ENCODE results near the gene CTNNBL1. TPM values are rescaled to one million over a fixed set of nuclear protein-coding genes. Genes with fewer than 3 reads are reported as not detected.

Gene CTNNBL1
- total and polyA plus RNA-seq, 2 experiments from 2014 or later: 36.3 to 68.7 TPM

DNA sequence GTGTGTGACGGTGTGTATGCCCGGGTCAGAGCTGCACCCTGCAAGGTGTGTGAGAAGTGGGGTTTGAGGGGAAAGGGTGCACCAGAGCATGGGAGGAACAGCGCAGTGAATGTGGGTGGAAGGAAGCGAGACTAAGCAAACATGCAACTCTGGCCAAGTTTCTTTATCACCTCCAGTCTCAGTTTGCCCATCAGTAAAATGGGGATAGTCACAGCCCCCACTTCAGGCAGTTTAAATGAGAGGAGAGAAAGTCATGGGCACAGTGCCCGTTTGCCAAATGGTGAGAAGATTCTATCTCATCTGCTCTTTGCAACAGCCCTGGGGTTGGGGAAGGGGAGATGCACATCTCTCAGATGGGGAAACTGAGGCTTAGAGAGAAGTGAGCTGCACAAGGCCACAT is 196.3 kb downstream of the CTNNBL1 start (continued):
- TF ChIP-seq, protein P1, sequence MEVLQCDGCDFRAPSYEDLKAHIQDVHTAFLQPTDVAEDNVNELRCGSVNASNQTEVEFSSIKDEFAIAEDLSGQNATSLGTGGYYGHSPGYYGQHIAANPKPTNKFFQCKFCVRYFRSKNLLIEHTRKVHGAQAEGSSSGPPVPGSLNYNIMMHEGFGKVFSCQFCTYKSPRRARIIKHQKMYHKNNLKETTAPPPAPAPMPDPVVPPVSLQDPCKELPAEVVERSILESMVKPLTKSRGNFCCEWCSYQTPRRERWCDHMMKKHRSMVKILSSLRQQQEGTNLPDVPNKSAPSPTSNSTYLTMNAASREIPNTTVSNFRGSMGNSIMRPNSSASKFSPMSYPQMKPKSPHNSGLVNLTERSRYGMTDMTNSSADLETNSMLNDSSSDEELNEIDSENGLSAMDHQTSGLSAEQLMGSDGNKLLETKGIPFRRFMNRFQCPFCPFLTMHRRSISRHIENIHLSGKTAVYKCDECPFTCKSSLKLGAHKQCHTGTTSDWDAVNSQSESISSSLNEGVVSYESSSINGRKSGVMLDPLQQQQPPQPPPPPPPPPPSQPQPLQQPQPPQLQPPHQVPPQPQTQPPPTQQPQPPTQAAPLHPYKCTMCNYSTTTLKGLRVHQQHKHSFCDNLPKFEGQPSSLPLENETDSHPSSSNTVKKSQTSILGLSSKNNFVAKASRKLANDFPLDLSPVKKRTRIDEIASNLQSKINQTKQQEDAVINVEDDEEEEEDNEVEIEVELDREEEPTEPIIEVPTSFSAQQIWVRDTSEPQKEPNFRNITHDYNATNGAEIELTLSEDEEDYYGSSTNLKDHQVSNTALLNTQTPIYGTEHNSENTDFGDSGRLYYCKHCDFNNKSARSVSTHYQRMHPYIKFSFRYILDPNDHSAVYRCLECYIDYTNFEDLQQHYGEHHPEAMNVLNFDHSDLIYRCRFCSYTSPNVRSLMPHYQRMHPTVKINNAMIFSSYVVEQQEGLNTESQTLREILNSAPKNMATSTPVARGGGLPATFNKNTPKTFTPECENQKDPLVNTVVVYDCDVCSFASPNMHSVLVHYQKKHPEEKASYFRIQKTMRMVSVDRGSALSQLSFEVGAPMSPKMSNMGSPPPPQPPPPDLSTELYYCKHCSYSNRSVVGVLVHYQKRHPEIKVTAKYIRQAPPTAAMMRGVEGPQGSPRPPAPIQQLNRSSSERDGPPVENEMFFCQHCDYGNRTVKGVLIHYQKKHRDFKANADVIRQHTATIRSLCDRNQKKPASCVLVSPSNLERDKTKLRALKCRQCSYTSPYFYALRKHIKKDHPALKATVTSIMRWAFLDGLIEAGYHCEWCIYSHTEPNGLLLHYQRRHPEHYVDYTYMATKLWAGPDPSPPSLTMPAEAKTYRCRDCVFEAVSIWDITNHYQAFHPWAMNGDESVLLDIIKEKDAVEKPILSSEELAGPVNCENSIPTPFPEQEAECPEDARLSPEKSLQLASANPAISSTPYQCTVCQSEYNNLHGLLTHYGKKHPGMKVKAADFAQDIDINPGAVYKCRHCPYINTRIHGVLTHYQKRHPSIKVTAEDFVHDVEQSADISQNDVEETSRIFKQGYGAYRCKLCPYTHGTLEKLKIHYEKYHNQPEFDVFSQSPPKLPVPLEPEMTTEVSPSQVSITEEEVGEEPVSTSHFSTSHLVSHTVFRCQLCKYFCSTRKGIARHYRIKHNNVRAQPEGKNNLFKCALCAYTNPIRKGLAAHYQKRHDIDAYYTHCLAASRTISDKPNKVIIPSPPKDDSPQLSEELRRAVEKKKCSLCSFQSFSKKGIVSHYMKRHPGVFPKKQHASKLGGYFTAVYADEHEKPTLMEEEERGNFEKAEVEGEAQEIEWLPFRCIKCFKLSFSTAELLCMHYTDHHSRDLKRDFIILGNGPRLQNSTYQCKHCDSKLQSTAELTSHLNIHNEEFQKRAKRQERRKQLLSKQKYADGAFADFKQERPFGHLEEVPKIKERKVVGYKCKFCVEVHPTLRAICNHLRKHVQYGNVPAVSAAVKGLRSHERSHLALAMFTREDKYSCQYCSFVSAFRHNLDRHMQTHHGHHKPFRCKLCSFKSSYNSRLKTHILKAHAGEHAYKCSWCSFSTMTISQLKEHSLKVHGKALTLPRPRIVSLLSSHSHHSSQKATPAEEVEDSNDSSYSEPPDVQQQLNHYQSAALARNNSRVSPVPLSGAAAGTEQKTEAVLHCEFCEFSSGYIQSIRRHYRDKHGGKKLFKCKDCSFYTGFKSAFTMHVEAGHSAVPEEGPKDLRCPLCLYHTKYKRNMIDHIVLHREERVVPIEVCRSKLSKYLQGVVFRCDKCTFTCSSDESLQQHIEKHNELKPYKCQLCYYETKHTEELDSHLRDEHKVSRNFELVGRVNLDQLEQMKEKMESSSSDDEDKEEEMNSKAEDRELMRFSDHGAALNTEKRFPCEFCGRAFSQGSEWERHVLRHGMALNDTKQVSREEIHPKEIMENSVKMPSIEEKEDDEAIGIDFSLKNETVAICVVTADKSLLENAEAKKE (CRISPR knock-in tag; IDR thresholded peaks at IDR 0.05): no peak
- no peak for TF ChIP-seq POLR2AphosphoS5 (IDR thresholded peaks at IDR 0.05; ENCODE audit: low read depth)
- TF ChIP-seq ZNF114 (CRISPR knock-in tag; IDR thresholded peaks at IDR 0.05): no peak
- no peak for TF ChIP-seq STAT1 (IDR thresholded peaks at IDR 0.05; ENCODE audit: unreplicated experiment)
- TF ChIP-seq, protein P2, sequence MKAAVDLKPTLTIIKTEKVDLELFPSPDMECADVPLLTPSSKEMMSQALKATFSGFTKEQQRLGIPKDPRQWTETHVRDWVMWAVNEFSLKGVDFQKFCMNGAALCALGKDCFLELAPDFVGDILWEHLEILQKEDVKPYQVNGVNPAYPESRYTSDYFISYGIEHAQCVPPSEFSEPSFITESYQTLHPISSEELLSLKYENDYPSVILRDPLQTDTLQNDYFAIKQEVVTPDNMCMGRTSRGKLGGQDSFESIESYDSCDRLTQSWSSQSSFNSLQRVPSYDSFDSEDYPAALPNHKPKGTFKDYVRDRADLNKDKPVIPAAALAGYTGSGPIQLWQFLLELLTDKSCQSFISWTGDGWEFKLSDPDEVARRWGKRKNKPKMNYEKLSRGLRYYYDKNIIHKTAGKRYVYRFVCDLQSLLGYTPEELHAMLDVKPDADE (IDR thresholded peaks at IDR 0.05): no peak
- TF ChIP-seq, protein P3, sequence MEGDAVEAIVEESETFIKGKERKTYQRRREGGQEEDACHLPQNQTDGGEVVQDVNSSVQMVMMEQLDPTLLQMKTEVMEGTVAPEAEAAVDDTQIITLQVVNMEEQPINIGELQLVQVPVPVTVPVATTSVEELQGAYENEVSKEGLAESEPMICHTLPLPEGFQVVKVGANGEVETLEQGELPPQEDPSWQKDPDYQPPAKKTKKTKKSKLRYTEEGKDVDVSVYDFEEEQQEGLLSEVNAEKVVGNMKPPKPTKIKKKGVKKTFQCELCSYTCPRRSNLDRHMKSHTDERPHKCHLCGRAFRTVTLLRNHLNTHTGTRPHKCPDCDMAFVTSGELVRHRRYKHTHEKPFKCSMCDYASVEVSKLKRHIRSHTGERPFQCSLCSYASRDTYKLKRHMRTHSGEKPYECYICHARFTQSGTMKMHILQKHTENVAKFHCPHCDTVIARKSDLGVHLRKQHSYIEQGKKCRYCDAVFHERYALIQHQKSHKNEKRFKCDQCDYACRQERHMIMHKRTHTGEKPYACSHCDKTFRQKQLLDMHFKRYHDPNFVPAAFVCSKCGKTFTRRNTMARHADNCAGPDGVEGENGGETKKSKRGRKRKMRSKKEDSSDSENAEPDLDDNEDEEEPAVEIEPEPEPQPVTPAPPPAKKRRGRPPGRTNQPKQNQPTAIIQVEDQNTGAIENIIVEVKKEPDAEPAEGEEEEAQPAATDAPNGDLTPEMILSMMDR (conservative IDR thresholded peaks at IDR 0.05; ENCODE audit: low read depth in 2 of 2): no peak

DNA sequence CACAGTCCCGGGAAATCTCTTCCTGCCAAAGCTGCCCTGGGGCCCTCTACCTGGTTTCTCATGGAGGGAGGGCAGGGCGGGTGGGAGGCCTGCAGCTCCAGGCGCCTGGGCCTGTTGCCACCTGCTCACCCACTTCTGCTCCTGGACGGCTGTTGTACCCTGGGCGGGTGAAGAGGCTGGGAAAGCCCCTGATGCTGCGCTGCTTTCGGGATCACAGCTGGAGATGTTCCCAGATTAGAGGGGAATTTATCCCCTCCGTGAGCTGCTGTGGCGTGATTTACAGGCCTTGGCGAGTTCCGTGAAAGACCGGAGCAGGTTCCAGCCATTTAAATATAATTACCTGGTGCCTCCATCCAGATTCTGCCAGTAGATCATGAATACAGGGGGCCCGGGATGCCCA is 196.8 kb downstream of the CTNNBL1 start:
- Mint-ChIP-seq H3K27ac (no peak overlapping the region), H3K9me3 (no peaks in the 10 kb centered on the region), H3K4me3 (no peak overlapping the region), H3K36me3 (ENCODE audit: low read depth) (no peaks in the 10 kb centered on the region; the same call in 2 of the 3 replicates), H3K27me3 (ENCODE audit: insufficient read depth, low read depth, poor library complexity) (peaks cover 6% of the 10 kb centered on the region), H3K4me1 (no peaks in the 10 kb centered on the region; the same call in 2 of the 3 replicates)
- DNase-seq (ENCODE audit: low spot score) (no peak), ATAC-seq (no peak)
- TF ChIP-seq EZH2phosphoT487 (IDR thresholded peaks at IDR 0.05; ENCODE audit: unreplicated experiment) (no peak), POLR2AphosphoS5 (IDR thresholded peaks at IDR 0.05; ENCODE audit: low read depth) (no peak)
- TF ChIP-seq, protein P4, sequence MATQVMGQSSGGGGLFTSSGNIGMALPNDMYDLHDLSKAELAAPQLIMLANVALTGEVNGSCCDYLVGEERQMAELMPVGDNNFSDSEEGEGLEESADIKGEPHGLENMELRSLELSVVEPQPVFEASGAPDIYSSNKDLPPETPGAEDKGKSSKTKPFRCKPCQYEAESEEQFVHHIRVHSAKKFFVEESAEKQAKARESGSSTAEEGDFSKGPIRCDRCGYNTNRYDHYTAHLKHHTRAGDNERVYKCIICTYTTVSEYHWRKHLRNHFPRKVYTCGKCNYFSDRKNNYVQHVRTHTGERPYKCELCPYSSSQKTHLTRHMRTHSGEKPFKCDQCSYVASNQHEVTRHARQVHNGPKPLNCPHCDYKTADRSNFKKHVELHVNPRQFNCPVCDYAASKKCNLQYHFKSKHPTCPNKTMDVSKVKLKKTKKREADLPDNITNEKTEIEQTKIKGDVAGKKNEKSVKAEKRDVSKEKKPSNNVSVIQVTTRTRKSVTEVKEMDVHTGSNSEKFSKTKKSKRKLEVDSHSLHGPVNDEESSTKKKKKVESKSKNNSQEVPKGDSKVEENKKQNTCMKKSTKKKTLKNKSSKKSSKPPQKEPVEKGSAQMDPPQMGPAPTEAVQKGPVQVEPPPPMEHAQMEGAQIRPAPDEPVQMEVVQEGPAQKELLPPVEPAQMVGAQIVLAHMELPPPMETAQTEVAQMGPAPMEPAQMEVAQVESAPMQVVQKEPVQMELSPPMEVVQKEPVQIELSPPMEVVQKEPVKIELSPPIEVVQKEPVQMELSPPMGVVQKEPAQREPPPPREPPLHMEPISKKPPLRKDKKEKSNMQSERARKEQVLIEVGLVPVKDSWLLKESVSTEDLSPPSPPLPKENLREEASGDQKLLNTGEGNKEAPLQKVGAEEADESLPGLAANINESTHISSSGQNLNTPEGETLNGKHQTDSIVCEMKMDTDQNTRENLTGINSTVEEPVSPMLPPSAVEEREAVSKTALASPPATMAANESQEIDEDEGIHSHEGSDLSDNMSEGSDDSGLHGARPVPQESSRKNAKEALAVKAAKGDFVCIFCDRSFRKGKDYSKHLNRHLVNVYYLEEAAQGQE (IDR thresholded peaks at IDR 0.05; ENCODE audit: unreplicated experiment): no peak
- no peaks in the 10 kb centered on the region for H3K4me1 ChIP-seq (ENCODE audit: insufficient read depth)
- H3K4me2 ChIP-seq: no peak overlapping the region
- H3K27me3 ChIP-seq (ENCODE audit: insufficient read depth): no peaks in the 10 kb centered on the region
- H3K9me2 ChIP-seq (ENCODE audit: insufficient read depth): no peaks in the 10 kb centered on the region
- no peaks in the 10 kb centered on the region for H3K36me3 ChIP-seq (ENCODE audit: insufficient read depth)
- no peak overlapping the region for H2AFZ ChIP-seq
- H3K79me2 ChIP-seq (replicated peaks; ENCODE audit: insufficient read depth): no peaks in the 10 kb centered on the region
- H3K4me3 ChIP-seq: no peak overlapping the region
- H3F3A ChIP-seq (replicated peaks; ENCODE audit: low read depth): no peaks in the 10 kb centered on the region
- no peak overlapping the region for H3K27ac ChIP-seq (ENCODE audit: low read depth)
- H4K20me1 ChIP-seq (replicated peaks; ENCODE audit: insufficient read depth): no peaks in the 10 kb centered on the region

Data from GM23338 (cell line).